Suppressor macrophage treated with lipopolysaccharide for 4 hours (primary cell): ENCODE data around the gene CYP11A1.

Experiments used
- DNase-seq: peaks from one replicate; pipeline ENCODE4 v3.0.0-alpha.2; 2020

CYP11A1 gene

DNA sequence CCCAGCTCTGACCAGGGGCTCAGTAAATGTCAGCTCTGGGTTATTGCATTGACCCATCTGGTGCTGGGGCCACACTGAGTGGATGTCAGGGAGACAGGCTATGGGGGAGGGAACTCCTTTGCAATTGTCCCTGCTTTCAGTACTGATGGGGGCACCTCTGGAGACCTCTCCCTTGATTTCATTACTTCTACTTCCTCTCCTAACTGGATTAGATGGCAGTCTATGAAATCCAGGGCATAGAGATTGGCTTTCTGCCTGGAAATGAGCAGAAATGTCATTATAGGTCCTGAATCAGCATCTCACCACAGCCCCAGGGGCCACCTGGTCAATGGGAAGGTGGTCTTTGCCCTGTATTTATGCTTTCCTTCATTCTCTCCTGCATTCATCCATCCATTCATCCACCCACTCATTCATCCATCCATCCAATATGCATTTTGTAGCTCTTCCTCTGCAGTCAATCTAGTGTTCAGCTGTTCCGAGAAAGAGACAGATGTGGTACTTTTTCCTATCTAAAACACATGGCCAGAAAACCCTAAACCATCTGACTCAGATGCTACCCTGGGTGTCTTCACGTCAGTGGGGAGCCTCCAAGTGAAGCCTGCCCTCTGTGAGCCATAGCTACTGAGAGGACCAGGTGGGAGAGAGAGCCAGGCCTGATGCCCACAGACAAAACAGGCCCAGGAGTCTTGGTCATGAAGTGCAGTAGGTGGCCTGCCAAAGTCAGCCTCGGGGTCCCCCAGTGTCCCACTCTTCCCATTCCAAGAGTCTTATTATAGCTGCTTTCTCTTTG lies 74.2 kb downstream of the CYP11A1 start:
- DNase-seq, result no peak

DNA sequence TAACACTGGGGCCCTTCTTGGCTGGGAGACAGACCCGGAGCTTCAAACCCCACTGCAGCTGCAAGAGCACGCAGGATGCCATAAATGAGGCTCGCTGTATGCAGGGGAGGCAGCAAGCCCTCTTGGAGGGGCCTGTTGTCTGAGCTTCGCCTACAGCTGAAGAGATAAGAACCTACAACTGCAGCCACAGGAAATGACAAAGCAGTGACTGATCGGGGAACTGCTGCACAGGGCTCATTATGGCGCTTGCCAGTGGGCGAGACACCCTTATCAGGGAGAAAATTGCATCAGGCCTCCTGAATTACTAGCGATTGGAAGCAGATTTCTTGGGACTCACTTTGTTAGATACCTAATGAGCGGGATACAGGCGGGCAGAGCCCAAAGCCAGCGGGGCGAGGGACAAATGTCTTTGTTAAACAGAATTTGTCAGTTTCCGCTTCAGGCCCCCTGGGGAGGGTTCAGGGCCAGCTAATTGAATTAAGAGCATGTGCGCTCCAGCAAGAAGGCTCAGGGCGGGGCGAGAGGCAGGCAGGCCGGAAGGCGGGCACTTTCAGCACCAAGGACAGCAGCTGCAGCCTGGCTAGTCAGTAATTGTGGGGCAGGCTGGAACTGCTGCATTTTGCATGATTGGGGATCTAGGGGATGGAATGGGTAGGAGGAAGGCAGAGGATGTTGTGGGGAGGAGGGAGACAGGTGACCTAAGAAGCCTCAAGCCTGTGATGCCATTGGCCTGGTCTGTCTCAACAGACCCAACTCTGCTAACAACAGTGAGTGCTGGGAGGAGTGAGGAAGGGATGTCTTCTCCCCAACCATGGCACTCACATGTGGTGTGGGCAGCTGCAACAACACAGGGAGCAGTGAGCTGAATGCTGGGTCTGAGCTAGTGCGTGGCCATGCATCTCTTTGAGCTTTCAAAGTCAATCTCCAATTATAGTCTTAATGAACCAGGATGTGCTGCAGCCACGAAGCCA lies 76.1 kb downstream of the CYP11A1 start:
- DNase-seq, result peak; percentile 66

DNA sequence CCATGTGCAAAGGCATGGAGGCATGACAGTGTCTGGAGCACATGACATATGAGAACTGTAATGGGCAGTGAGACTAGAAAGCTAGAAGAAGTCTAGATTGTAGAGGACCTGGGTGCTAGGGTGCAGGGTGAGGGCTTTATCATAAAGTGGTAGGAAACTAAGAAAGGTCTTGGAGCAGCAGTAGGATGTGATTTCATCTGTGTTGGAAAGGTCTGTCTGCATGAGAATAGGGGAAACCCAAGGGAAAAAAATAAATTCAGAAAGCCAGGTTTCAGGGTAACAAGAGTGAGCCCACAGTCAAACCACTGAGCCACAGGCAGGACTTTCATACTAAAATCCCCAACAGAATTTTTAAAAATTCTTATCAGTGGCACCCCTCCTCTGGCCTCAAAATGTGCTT lies 76.8 kb downstream of the CYP11A1 start:
- DNase-seq, result no peak

DNA sequence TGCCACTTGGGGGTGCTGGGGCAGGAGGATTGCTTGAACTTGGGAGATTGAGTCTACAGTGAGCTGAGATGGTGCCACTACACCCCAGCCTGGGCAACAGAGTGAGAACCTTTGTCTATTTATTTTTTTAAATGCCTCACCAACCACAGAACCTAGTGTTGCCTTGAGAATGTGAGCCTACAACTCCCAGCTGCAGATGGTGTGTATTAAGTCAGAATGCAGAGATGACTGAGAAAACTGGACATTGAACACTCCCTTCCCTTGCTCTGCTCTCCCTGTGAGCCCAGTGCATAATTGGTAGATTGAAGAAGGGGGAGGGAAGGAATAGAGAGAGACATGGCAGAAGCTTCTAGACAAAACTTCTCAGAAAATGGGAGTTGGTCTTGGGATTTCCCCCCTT lies 77.8 kb downstream of the CYP11A1 start:
- no peak for DNase-seq
